CD4-positive, alpha-beta T cell treated with Interleukin-4 for 1 hour (primary cell): ENCODE data around the gene FN3K.

Experiments
- DNase-seq, 2 donors: peaks; one replicate each; pipeline ENCODE4 v3.0.0-alpha.2; 2020 to 2022

FN3K gene

GRCh38 chr17:82797061-82797460 lies 61.6 kb downstream of the FN3K start:
- DNase-seq = no peak

DNA sequence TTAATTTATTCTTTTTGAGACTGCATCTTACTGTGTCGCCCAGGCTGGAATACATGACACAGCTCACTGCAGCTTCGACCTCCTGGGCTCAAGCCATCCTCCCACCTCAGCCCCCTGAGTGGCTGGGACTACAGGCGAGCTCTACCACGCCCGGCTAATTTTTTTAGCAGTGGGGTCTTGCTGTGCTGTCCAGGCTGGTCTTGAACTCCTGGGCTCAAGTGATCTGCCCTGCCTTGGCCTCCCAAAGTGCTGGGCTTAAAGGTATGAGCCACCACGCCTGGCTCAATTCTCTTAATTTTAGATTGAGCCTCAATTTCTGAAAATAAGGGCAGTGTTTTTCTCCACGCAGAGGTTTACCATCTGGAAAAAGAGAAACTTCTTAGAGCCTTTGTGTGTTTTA lies 63.3 kb downstream of the FN3K start:
- DNase-seq = no peak

- no peak for DNase-seq
Measured at GRCh38 chr17:82799591-82799990, 64.2 kb downstream of the FN3K start.
